Cerebellar cortex (tissue), 1 donor: ENCODE data around the gene CHST11.

Source experiments
- DNase-seq: peaks from one replicate; pipeline ENCODE4 v3.0.0-alpha.2; 2015; ENCODE audit warnings: low spot score

CHST11 gene

DNA sequence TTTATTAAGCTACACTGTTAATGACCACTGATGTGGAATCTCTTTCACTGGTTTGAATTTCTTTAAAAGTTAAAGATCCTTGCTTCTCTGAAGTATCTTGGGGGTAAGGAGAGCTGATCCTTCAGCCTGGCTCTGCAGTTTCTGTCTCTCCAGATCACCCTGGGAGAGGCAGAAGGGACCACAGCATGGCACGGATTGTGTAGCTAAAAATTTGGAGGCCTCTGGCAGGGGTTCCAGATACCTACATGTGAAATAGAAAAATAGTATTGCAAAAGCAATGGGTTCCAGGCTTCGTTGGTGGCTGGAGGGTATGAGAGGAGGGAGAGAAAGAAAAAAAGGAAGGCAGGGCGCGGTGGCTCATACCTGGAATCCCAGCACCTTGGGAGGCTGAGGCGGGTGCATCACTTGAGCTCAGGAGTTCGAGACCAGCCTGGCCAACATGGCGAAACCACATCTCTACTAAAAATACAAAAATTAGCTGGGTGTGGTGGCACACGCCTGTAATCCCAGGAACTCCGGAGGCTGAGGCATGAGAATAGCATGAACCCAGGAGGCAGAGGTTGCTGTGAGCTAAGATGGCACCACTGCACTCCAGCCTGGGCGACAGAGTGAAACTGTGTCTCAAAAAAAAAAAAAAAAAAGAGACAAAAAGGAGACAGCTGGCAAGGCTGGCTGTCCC is 3.4 kb downstream of the CHST11 start:
- peak; percentile 81 for DNase-seq

DNA sequence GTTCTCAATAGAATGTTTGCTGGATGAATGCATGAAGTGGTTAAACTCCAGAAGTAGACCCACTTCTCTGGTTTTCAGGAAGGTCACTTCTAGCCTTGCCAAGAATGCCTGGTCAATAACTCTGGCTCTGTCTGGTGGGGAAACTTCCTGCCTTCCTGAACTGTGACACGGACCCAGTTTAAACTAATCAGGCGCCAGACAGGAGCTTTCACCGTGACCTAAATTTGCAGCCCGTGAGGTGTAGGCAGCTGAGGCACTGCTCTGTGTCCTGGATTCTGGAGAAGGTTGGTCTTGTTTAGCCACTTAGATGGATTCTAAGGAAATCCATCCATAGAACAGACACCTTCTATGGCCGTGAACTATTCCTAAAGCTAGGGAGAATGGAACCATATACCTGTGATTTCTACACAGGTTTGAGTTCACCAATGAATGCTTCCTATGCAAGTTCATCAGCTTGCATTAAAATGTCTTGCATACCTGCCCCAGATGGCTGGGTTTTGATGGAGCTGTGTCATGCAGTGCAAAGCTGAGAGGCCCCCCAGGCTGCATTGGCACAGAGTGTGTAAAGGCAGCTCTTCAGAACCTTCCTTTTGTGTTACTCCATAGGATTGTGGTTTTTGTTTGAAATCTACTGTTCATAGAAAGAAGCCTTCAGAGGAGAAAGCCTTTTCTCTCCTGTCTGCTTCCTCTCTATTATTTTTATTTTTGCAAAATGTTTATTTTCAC is 4.4 kb downstream of the CHST11 start:
- DNase-seq, result peak; percentile 47

DNA sequence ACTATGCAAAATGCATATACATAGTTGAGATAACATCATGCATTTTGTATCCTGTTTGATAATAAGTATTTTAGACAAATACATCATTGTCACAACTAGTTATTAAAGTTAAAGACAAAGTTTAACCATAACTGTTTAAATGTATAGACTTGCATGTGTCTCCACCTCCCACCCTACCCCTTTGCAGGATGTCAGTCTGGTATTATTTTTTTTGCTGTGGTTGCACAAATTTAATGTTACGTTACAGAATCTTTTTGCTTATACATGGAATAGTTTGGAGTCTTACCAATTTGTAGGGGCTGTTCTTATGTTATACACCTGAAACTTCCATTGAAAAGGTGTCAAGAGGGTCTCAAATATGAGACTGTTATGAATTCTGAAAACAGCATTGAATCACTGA is 5.6 kb downstream of the CHST11 start:
- DNase-seq, result no peak

DNA sequence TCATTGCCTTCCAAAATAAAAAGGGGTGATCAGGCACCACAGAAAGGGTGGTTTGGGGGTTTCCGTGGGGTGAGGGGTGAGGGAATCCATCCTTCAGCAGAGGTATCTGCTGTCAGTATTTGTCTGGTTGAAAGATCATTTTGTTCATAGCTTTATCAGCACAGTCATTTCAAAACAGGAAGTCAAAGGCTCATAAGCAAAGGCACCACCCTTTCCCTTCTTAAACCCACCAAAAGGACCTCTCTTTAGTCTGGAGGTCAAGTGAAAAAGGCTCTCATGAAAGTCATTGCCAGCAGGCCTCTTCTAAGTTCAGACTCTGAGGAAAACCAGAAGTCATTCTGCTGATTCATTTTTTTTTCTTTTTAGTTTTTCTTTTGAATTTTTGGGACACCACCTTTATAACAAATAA is 6.2 kb downstream of the CHST11 start:
- no peak for DNase-seq

DNA sequence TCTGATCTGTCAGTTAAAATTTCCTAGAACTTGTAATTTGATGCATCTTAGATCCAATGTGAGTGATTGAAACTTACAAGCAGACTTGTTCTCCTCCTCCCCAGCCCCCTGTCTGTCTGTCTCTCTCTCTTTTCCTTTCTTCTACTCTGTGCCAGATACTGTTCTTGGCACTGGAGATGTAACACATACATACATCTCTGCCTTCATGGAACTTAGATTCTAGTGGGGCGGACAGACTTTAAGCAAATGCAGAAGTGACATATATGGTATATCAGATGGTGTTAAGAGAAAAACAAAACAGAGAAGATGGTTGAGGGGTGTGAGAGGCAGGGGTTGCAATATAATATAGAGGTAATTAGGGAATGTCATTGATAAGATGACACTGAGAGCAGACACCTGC is 6.6 kb downstream of the CHST11 start:
- DNase-seq, result no peak

DNA sequence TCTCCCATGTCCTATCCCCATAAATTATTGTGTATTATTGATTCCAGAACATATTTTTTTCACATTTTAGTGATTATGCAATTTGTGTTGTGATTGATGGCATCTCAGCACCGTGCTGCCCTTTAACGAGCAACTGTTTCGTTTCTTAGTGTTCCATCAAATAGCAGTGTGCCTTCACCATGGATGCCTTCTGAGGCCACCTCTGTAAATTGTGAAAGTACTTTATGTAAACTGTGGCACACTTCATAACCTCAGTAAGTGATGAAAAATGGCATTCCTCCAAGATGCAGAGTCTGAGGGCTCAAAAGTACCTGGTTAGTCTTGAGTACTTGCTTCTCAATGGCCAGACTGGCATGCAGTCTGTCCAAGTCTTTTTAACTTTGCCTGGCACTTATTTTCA is 8.2 kb downstream of the CHST11 start:
- no peak for DNase-seq

DNA sequence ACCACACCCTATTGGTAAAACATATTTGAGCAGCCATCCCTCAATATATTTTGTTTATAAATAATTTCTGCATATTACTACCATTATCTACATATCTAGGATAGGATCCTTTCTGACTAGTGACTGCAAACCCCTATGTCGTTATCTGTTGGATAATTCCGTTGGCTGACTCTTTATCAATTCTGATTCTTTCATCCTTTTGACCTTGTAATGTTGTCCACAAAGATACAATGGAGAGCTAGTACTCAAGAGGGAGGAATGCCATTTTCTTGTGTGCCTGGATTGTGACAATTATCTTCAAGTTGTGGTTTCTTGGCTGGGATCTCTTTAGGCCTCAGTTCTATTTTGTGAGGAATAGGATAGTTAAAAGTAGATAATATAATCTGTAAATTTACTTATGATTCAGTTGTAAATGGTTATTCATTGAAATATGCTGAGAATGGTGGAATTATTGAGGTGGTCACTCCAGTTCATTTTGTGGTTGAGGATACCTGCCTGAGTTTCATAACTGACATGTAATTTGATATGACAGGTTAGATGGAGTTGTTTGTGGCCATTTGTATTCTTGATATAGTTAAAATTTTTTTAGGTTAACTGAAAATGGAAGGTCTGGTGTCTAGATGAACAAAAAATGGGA is 10.1 kb downstream of the CHST11 start:
- no peak for DNase-seq

DNA sequence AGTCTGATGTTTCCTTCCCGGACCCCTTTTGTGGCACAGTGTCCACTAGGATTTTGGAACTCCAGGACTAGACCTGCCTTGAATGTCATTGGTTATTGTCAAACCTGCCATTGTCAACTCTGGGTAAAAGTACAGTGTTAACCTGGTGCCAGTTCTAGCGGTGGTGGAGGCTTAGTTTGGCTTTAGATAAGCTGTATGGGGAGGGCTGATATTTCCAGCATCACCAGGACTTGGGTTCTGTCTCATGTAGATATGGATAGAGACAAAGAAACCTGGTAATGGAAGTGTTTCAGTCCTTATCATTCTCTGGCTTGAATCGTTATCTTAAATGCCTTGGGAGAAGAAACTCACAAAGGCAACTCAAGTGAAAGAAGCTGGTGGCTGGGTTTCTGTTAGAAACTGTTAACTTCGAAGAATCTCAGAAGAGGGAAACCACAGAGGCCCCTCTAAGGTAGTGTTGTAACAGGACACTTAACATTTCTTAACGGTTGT is 10.6 kb downstream of the CHST11 start:
- DNase-seq, result no peak

DNA sequence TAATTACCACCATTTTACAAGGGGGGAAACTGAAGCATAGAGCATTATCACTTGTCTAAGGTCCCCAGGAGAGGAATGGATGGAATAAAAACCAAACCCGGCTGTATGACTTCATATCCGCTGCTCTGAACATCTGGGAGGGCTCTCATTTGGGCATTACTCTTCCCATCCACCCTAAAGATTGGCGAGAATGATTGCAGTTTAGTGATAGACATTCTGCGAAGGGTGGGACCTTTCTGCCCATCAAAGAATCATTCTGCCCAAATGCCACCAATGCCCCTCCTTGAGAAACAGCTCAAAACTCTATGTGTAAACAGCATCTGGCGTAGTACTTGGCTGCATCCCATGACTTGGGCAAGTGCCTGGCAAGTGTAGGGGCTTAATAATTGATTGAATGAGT is 11.6 kb downstream of the CHST11 start:
- DNase-seq, result no peak

DNA sequence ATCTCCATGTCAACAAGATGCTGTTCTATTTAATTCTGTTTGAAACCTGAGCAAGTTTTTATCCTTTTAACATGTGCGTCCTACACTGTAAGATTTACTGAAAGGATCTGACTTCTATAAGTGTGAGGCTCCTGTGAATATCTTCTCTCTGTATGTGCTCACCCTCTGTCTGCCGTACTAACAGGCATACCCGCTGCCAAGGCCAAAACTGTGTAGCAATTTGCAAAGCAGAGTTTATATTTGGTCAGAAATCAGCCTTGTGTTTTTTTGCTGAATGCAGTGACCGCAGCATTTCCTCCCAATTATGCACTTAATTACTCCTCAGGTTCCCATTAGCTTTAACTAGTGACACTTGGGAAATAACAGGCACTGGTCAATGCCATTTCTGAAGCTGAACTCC is 12.3 kb downstream of the CHST11 start:
- DNase-seq, result no peak

DNA sequence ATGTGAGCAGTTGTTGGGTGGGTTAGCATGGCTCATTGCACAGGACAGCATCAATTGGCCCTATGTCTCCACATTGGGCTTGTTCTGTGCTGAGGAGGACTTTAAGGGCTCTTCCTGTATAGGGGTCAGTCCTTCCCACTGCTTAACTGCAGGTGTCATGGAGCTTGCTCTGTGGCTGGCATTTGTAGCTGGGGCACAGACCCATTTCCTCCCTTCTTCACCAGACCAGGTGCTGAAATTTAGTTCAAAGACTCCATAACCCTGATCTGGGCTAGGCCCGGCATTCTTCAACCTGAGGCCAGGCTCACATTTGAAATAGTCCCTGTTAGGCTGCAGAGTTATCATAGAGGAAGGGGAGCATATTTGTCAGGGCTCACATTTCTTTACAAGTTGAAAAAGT is 12.8 kb downstream of the CHST11 start:
- no peak for DNase-seq

DNA sequence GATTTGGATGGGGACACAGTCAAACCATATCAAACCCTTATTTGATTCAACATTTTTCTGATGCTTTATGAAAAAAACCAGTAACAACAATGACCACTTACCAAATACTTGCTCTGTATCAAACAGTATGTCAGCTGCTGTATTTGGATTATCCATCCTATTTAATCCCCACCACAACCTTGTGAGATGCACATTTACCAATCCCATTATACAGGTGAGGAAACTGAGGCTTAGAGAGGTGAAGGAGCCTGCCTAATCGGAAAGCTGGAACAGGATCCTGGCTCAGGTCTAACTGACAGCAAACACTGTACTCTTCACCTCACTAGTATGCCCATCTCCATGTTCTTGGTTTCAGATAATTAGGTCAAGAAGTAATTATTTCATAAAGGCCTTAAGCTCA is 13.8 kb downstream of the CHST11 start:
- DNase-seq, result no peak

DNA sequence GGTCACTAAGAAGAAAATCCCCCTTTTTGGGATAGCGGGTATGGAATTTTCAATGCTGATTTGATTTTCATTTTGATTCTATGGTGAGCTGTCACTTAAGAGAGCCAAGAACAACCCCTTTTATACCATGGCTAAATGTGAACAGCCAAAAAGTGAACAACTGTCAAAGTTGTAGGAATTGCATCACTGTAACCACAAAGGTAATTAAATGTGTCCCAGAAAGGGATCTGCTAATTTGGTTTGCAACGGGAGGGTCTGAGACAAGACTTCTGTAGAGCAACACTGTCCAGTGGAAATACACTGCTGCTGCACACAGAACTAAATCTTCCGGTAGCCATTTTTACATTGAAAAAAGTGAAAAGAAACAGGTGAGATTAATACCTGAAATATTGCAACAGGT is 14.6 kb downstream of the CHST11 start:
- DNase-seq, result no peak

DNA sequence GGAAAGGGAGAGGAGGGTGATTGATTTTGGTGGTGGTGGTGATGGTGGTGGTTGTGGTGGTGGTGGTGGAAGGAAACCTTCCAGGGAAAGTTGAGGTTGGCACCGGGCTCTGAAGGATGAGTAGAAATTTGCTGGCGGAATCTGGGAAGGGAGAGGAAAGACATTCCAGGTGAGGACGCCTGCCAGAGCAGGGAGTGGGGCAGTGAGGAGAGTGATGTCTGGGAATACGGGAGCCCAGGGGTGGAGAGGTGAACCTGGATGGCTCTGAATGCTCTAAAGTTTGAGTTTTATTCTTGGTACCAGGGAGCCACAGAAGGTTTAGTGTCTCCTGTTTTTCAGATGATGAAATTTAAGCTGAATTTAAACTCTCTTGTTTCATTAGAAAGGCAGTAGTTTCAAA is 16.0 kb downstream of the CHST11 start:
- DNase-seq, result no peak

DNA sequence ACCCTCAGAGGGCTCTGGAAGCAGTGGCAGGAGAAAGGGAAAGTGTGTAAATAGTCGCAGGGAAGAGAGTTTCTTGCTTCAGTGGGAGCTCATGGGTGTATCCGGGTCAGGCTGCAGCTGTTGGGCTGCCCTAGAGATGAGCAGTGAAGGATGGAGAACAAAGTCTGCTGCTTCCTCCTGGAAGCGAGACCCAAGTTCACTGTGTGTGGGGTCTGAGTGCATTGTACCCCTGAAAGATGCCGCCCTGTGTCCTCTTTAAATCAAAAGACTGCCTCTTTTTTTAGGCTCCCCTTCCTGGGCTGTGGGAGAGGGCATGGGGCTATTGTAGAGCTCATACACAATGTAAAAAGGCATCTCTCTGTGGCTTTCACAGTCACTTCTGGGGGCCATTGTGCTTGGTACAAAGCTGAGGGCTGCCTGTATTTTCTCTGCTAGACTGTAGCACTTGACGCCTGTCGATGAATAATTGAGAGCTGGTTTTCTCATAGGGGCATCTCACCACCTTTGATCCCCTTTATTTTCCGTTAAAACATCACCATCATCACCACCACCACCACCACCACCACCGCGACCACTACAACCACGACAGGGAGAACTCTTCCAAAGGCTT is 16.7 kb downstream of the CHST11 start:
- no peak for DNase-seq

DNA sequence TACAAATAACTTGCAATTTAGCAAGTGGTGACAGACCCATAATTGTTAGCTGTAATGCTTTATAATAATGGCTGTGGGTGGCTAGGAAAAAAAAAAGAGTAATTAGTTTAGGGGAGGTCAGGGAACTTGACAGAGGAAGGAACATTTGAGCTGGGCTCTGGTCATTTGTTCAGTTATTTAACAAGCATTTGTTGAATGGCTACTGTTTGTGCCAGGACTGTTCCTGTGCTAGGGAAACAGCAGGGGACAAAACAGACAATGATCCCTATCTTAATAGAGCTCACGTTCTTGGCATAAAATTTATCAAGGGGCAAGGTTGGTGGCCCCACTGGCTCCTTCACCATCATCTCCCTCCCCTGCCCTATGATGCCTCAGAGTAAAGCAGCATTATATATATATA is 18.5 kb downstream of the CHST11 start:
- no peak for DNase-seq

DNA sequence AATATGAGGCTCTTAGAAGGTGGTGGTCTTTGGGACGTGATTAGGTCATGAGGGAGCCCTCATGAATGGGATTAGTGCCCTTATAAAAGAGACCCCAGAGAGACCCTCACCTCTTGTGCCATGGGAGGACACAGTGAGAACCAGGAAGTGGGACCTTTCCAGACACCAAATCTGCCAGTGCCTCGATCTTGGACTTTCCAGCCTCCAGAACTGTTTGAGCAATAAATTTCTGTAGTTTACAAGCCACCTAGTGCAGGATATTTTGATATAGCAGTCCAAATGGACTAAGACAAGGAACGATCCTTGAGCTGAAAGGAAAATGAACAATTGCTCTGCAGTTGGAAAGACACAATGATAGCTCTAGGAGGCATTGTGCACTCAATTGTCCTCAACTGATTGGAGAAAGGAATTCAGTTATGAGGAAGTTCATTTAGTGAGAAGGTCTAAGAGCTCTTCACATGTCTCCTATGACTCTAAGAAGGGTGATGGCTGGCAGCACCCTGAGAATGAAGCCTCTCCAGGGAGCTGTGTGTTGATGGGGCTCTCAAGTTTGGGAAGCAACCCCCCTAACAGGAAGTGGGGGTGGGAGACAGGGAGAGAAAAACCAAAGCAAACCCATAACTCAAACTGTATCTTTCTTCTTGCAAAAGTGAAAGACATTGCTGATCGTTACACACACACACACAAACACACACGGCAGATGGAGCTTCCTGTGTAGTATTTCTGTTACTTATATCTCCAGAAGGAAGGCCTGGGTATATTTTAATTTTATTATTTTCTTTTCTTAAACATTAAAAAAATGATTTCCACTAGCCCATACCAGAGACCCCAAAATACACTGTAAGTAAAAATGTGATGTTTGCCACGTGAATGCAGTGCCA is 21.0 kb downstream of the CHST11 start:
- no peak for DNase-seq

DNA sequence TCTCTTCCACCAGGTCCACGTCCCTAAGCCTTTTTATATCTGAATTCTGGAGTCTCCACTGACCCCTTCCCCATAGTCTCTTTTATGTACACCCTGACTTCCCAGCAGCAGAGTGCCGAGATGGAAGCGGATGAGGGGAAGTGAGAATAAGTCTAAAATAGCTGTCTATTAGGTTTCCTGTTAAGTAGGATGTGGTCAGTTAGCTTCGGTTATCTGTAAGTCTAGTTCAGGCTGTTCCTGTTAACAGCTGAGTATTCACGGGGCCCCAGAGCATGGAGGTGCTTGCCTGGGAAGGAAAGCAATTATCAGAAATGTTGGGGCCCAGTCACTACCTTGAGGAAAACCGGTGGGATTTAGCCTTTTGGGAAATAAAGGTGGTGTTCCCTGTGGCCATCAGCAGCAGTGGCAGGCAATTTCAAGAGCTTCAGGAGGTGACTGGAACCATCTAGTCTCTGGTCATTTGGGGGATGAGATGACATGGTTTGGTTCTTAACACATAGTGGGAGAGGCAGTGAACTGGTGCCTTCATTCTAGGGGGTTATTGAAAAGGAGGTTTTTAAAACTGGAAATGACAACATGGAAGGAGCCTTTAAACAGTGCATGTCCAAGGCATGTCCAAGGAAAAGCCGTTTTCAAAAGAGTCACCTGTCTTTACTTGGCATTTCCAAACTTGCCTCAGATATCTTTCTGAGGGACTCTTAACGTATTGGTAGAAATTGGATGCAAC is 21.8 kb downstream of the CHST11 start:
- no peak for DNase-seq

DNA sequence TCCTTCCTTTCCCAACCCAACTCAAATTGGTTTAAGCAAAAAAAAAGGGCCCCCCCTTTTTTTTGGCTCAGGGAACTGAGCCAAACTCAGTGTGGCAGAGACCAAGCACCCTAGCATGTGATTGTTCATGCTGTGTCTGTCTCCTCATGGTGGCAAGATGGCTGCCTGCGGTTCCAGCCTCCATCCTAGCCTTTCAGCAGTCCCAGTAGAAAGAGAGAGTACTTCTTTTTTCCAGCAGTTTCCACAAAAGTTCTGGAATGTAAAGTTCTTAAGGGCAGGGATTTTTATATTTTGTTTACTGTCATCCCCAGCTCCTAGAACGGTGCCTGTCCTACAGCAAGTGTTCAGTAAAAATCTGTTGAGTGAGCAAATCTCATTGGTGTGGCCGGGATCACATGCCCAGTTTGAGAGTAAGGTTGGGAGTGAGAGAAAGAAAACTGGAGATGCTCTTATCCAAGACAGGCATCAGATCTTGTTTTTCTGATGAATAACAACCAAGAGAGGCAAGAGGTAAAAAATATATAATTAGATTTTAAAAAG is 22.4 kb downstream of the CHST11 start:
- DNase-seq, result no peak

DNA sequence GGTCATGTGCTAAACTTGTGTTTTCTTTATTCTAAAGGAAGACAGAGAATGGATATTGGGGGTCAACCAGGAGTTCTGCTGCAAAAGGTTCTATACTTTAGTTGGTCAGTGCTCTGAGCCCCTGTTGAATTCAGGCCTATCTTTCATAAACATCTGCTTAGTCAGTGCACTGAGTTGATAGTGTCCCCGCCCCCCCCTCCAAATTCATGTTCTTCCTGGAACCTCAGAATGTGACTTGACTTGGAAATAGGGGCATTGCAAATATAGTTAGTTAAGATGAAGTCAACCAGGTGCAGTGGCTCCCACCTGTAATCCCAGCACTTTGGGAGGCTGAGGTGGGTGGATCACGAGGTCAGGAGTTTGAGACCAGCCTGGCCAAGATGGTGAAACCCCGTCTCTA is 23.3 kb downstream of the CHST11 start:
- no peak for DNase-seq
